PC-3 (cell line): ENCODE results near the gene CLMP.

Source experiments
- EZH2 ChIP-seq: fragments of 300-600 bp; sonication (generic); IDR thresholded peaks from one replicate; pipeline ENCODE4 v1.6.1; 2017; ENCODE audit warnings: antibody characterized with exemption, mild to moderate bottlenecking, low read length; ENCODE audit not compliant: unreplicated experiment
- EZH2phosphoT487 ChIP-seq: fragments of 300-600 bp; sonication (generic); IDR thresholded peaks from 2 replicates; pipeline ENCODE4 v1.6.1; 2018; ENCODE audit warnings: mild to moderate bottlenecking, antibody characterized with exemption, low read length, borderline replicate concordance
- TF ChIP-seq, protein P1 (sequence below): fragments of 300-600 bp; sonication (generic); conservative IDR thresholded peaks from 2 replicates; pipeline ENCODE4 v1.5.1; 2017; ENCODE audit warnings: antibody characterized with exemption, low read depth, mild to moderate bottlenecking, low read length

DNA sequence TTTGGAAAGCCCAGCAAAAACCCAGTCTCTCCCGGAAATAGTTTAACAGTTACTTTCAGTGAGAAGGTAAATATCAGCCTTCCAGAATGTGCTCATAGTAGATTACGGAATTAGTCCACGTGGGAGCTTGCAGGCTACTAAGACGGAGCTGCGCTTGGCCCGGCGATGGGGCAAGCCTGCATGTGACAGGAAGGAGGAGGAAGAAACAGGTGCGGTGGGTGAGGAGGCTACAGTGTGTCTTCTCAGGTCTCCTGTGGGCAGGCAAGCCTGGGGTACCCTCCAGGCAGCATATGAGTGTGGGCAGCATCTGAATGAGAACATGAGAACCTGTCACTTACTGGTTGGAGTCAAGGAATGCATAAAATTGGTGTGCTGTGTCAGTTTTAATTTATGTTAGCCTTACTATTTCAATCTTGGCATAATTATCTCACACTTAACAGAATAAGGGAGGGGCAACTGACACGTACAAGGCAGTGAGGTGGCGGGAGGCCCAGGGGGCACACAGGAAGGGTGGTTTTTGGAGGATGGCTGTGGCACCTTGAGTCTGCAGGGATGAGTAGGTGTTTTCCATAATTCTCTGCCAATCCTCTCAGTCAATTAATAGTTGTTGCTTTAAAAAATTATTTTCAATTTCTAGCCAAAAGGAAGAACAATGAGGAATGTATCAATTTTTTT, 35.7 kb downstream of the CLMP start:
- no peak for TF ChIP-seq EZH2
- TF ChIP-seq, protein P1, sequence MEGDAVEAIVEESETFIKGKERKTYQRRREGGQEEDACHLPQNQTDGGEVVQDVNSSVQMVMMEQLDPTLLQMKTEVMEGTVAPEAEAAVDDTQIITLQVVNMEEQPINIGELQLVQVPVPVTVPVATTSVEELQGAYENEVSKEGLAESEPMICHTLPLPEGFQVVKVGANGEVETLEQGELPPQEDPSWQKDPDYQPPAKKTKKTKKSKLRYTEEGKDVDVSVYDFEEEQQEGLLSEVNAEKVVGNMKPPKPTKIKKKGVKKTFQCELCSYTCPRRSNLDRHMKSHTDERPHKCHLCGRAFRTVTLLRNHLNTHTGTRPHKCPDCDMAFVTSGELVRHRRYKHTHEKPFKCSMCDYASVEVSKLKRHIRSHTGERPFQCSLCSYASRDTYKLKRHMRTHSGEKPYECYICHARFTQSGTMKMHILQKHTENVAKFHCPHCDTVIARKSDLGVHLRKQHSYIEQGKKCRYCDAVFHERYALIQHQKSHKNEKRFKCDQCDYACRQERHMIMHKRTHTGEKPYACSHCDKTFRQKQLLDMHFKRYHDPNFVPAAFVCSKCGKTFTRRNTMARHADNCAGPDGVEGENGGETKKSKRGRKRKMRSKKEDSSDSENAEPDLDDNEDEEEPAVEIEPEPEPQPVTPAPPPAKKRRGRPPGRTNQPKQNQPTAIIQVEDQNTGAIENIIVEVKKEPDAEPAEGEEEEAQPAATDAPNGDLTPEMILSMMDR: no peak
- no peak for TF ChIP-seq EZH2phosphoT487
